Brain microvascular endothelial cell (primary cell): ENCODE data around the gene STX11.
A peak's percentile ranks its signal among the peaks of the same experiment; 100 is the strongest.

Experiments used
- DNase-seq: peaks from one replicate; pipeline ENCODE4 v3.0.0-alpha.2; 2020
- H3K27ac ChIP-seq: fragments of 250-450 bp; sonication (Bioruptor Pico); 2 replicates; pipeline ENCODE4 v1.5.1; 2020; ENCODE audit warnings: mild to moderate bottlenecking, moderate library complexity
- H3K27me3 ChIP-seq: fragments of 250-450 bp; sonication (Bioruptor Pico); replicated peaks from 2 replicates; pipeline ENCODE4 v1.5.1; 2020; ENCODE audit warnings: mild to moderate bottlenecking
- H3K36me3 ChIP-seq: fragments of 250-450 bp; sonication (Bioruptor Pico); replicated peaks from 2 replicates; pipeline ENCODE4 v1.5.1; 2020; ENCODE audit warnings: mild to moderate bottlenecking
- H3K4me3 ChIP-seq: 2 replicates; pipeline ENCODE4 v1.5.1; 2011; ENCODE audit warnings: low read depth, mild to moderate bottlenecking, control low read depth, low read length, moderate library complexity
- in situ Hi-C: cut with HindIII; loops from 2 replicates; pipeline ENCODE4 v1.10.0; 2017; ENCODE audit warnings: low sequenced_read_pairs, low pct_ligation_motif_present
- TF ChIP-seq, protein P1 (sequence below): IDR thresholded peaks from 2 replicates; pipeline ENCODE4 v1.5.1; 2011; ENCODE audit warnings: low read depth, mild to moderate bottlenecking, moderate library complexity, low read length, control low read depth, inconsistent platforms; ENCODE audit errors: missing control alignments

STX11 gene

DNA sequence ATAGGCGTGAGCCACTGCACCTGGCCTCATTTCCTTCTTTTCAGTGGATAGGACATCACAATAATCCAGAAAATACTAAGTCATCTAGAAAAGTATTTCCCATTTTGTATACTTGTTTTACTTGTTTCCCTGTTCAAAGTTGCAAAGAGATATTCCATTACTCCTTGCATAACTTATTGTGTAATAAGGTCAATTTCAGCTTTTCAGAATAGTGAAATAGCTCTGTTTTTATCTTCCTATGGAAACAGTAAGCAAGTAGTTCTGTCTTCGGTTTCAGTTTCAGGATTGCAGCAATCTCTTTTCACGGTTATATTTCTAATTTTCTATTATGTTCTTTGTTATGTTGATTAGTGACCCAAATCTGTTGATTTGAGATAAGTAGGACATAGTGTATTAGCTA is 6.0 kb downstream of the STX11 start:
- DNase-seq: no peak
- no peak overlapping the region for H3K27ac ChIP-seq
- H3K36me3 ChIP-seq: no peaks in the 10 kb centered on the region
- in situ Hi-C loops: no loop called here
- H3K4me3 ChIP-seq: no peak overlapping the region
- no peaks in the 10 kb centered on the region for H3K27me3 ChIP-seq
- TF ChIP-seq, protein P1, sequence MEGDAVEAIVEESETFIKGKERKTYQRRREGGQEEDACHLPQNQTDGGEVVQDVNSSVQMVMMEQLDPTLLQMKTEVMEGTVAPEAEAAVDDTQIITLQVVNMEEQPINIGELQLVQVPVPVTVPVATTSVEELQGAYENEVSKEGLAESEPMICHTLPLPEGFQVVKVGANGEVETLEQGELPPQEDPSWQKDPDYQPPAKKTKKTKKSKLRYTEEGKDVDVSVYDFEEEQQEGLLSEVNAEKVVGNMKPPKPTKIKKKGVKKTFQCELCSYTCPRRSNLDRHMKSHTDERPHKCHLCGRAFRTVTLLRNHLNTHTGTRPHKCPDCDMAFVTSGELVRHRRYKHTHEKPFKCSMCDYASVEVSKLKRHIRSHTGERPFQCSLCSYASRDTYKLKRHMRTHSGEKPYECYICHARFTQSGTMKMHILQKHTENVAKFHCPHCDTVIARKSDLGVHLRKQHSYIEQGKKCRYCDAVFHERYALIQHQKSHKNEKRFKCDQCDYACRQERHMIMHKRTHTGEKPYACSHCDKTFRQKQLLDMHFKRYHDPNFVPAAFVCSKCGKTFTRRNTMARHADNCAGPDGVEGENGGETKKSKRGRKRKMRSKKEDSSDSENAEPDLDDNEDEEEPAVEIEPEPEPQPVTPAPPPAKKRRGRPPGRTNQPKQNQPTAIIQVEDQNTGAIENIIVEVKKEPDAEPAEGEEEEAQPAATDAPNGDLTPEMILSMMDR: no peak

DNA sequence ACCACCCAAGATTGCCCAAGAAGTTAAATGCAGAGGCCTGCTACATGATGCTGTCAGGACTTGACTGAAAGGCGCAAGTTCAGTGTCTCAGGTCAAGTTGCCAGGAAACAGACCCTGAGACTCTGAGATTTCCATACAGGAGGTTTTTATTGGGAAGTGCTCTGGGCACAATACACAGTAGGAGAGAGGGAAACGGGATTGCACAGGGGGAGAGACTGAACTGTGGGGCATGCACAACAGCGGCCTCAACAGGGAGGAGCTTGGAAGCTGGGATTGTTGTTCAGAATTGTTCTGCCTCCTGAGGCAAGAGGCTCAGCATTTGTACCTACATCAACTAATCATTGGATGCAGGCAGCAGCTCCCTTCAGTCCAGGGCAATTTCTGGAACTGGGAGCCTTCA is 6.7 kb downstream of the STX11 start:
- in situ Hi-C loops: no loop called here
- no peak for DNase-seq
- H3K27ac ChIP-seq: no peak overlapping the region
- no peak overlapping the region for H3K4me3 ChIP-seq
- H3K36me3 ChIP-seq: no peaks in the 10 kb centered on the region
- H3K27me3 ChIP-seq: no peaks in the 10 kb centered on the region
- TF ChIP-seq, protein P1: no peak

DNA sequence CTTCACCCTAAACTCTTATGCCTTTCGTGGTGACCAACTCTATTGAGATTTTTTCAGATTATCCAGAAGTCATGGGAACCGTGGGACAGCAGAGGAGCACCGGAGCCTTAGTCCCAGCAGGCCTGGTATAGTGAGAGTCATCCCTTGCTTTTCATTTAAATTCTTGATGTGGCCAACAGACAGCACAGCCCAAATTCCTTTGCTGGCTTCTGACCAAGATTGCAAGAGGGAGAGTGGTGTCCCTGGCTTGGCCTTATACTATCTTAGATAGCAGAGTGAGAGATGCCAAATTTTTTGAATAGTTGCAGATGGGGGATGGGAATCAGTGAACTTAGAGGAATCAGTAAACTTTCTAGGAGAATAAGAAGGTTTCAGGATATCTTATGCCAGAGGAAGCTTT is 7.8 kb downstream of the STX11 start:
- in situ Hi-C loops: no loop called here
- Histone ChIP-seq H3K4me3 (no peak overlapping the region), H3K36me3 (no peaks in the 10 kb centered on the region), H3K27me3 (no peaks in the 10 kb centered on the region), H3K27ac (peak overlapping the region; percentile 10)
- DNase-seq: peak; percentile 94
- TF ChIP-seq, protein P1: no peak

DNA sequence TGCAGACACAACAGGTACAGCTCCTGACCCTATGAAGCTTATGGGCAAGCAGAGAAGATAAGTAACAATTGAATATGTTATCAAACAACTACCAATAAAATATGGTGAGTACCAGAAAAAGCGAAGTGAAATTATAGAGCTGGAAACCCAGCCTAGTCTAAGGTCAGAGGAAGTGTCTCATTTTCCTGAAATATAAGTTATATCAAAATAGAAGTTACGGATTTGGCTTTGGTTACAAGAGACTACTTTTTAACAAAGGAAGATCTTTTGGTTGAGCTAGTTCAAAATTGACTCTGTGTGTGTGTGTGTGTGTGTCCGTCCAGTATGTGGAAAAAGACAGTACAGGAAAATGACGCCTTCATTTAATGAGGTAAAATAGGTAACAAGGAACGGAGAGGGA is 8.9 kb downstream of the STX11 start:
- Histone ChIP-seq H3K27me3 (no peaks in the 10 kb centered on the region), H3K27ac (no peak overlapping the region), H3K36me3 (no peaks in the 10 kb centered on the region), H3K4me3 (no peak overlapping the region)
- TF ChIP-seq, protein P1: no peak
- DNase-seq: no peak
- in situ Hi-C loops: no loop called here

DNA sequence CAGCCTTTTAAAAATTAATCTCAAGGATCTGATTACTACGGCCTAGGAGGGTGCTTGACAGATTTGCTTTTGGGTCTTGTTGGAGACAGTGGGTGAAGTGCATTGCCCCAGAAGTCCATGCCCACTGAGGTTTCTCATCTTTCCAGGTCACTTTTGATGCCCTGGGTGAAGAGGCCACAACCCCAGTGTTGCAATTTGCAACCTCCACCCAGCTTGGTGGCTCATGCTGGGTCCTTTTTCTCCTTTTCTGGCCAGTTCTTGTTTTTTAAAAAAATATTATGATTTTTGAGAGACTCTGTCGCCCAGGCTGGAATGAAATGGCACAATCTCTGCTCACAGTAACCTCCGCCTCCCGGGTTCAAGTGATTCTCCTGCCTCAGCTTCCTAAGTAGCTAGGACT is 9.4 kb downstream of the STX11 start:
- Histone ChIP-seq H3K27ac (no peak overlapping the region), H3K4me3 (no peak overlapping the region), H3K27me3 (no peaks in the 10 kb centered on the region), H3K36me3 (no peaks in the 10 kb centered on the region)
- TF ChIP-seq, protein P1: no peak
- in situ Hi-C loops: no loop called here
- DNase-seq: no peak

DNA sequence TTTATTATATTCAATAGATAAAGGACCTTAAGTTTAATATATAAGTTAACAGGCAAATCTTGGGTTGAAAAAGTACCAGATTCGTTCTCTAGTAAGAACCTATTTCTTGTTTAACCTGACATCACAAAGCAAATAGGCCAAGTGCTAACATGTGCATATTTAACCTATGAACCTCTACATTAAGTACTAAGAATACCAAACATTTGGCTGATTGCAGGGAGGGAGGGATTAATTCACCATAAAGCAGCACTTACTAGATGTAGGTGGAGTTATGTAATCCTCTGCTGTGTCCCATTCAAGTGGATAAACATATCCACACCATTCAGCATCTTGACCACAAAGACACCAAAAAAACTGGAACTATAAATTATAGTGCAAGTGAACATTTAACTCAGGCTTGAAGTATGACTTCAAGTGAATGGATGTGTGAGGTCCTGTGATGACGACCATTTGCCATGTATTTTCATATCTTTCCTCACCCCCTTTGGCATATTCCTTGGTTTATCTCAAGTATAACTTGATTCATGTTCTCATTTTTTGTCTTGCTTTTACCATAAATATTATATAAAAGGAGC is 10.2 kb downstream of the STX11 start:
- no peak for DNase-seq
- H3K27ac ChIP-seq: no peak overlapping the region
- no peak overlapping the region for H3K4me3 ChIP-seq
- H3K36me3 ChIP-seq: no peaks in the 10 kb centered on the region
- no peaks in the 10 kb centered on the region for H3K27me3 ChIP-seq
- TF ChIP-seq, protein P1: no peak
- in situ Hi-C loops: no loop called here
